Naive thymus-derived CD4-positive, alpha-beta T cell (primary cell): Measurements from ENCODE around the gene KRT4. TPM values are rescaled to one million over a fixed set of nuclear protein-coding genes. Genes with fewer than 3 reads are reported as not detected.

ENCODE experiments used
- ATAC-seq: fragments of 150-1000 bp; cut with Tn5 transposase; 2 replicates; pipeline ENCODE4 v1.10.0; 2021; ENCODE audit warnings: mild to moderate bottlenecking, moderate library complexity
- CTCF ChIA-PET: fragments of 350-600 bp; sonication (Branson Sonifier 250); formaldehyde crosslinking; loops from one replicate; lab custom pipeline; 2021; ENCODE audit warnings: antibody characterized with exemption; lab: Charles Lee
- POLR2A ChIA-PET: fragments of 350-600 bp; sonication (Branson Sonifier 250); formaldehyde crosslinking; loops from one replicate; lab custom pipeline; 2021; ENCODE audit warnings: antibody characterized with exemption, inconsistent platforms; lab: Charles Lee
- DNase-seq, 9 donors: peaks; one replicate each; pipeline versions ENCODE4 v3.0.0 to v3.0.0-alpha.2; 2020 to 2022; ENCODE audit warnings: mixed read lengths in 1 of 9
- H3K27ac ChIP-seq: one replicate; pipeline ENCODE4 v1.7.0; 2013; ENCODE audit warnings: mild to moderate bottlenecking, low read depth, low read length, moderate library complexity
- H3K27me3 ChIP-seq, 2 donors: one replicate each; pipeline ENCODE4 v1.7.0; 2013; ENCODE audit warnings: low read length in 2 of 2, mild to moderate bottlenecking in 2 of 2, moderate library complexity in 2 of 2; ENCODE audit not compliant: control insufficient read depth in 2 of 2, insufficient read depth in 2 of 2
- H3K36me3 ChIP-seq, 3 experiments: 1 replicate in 2 of 3; 2 replicates in 1 of 3; pipeline ENCODE4 v1.7.0; 2013; ENCODE audit warnings: low read length in 3 of 3, mild to moderate bottlenecking in 3 of 3, moderate library complexity in 1 of 3; ENCODE audit not compliant: insufficient read depth in 3 of 3, control insufficient read depth in 2 of 3
- H3K4me1 ChIP-seq, 2 donors: one replicate each; pipeline ENCODE4 v1.7.0; 2013; ENCODE audit warnings: low read length in 2 of 2, mild to moderate bottlenecking in 2 of 2, moderate library complexity in 1 of 2; ENCODE audit not compliant: control insufficient read depth in 2 of 2, insufficient read depth in 2 of 2
- H3K4me3 ChIP-seq: 2 replicates; pipeline ENCODE4 v1.7.0; 2013; ENCODE audit warnings: mild to moderate bottlenecking, low read length
- H3K9me3 ChIP-seq, 3 experiments: 1 replicate in 2 of 3; 2 replicates in 1 of 3; pipeline ENCODE4 v1.7.0; 2013; ENCODE audit warnings: low read length in 3 of 3; ENCODE audit not compliant: control insufficient read depth in 2 of 3
- H3K27ac Mint-ChIP-seq, 9 donors: one replicate each; pipeline ENCODE4 v1.8.0; 2020 to 2022; ENCODE audit warnings: mixed read lengths in 9 of 9, mild to moderate bottlenecking in 8 of 9, moderate library complexity in 5 of 9, inconsistent platforms in 2 of 9
- H3K27me3 Mint-ChIP-seq, 5 donors: one replicate each; pipeline ENCODE4 v1.8.0; 2021 to 2022; ENCODE audit warnings: mixed read lengths in 5 of 5, mild to moderate bottlenecking in 1 of 5
- H3K36me3 Mint-ChIP-seq, 5 donors: one replicate each; pipeline ENCODE4 v1.8.0; 2020 to 2022; ENCODE audit warnings: mixed read lengths in 5 of 5, mild to moderate bottlenecking in 3 of 5, inconsistent platforms in 1 of 5
- H3K4me1 Mint-ChIP-seq, 7 donors: one replicate each; pipeline ENCODE4 v1.8.0; 2020 to 2022; ENCODE audit warnings: mixed read lengths in 7 of 7, mild to moderate bottlenecking in 3 of 7, inconsistent platforms in 1 of 7
- H3K4me3 Mint-ChIP-seq, 10 donors: one replicate each; pipeline ENCODE4 v1.8.0; 2020 to 2022; ENCODE audit warnings: mild to moderate bottlenecking in 10 of 10, mixed read lengths in 10 of 10, moderate library complexity in 6 of 10, inconsistent platforms in 2 of 10
- H3K9me3 Mint-ChIP-seq, 11 donors: one replicate each; pipeline ENCODE4 v1.8.0; 2020 to 2022; ENCODE audit warnings: mixed read lengths in 11 of 11, mild to moderate bottlenecking in 4 of 11, inconsistent platforms in 1 of 11, moderate library complexity in 1 of 11
- intact Hi-C, 2 donors: fragments of 100-400 bp; cut with micrococcal nuclease; formaldehyde crosslinking; loops; one replicate each; pipeline ENCODE4 v1.15.1; 2023
- polyA plus RNA-seq, 2 donors: library from polyadenylated mRNA; unstranded; fragments of 300-500 nt; fragmentation: Illumina TruSeq; gene quantifications; one replicate each; pipeline ENCODE4 v1.2.3, GENCODE V29; 2021
- total RNA-seq, 6 experiments: library from RNA in 5 of 6; stranded (reverse) in 5 of 6; gene quantifications; 1 replicate in 5 of 6; 2 replicates in 1 of 6; pipeline ENCODE4 v1.2.3 and lab custom pipeline; 2021 to 2026

The KRT4 gene
- total and polyA plus RNA-seq, 7 experiments from 2014 or later, result not detected

DNA sequence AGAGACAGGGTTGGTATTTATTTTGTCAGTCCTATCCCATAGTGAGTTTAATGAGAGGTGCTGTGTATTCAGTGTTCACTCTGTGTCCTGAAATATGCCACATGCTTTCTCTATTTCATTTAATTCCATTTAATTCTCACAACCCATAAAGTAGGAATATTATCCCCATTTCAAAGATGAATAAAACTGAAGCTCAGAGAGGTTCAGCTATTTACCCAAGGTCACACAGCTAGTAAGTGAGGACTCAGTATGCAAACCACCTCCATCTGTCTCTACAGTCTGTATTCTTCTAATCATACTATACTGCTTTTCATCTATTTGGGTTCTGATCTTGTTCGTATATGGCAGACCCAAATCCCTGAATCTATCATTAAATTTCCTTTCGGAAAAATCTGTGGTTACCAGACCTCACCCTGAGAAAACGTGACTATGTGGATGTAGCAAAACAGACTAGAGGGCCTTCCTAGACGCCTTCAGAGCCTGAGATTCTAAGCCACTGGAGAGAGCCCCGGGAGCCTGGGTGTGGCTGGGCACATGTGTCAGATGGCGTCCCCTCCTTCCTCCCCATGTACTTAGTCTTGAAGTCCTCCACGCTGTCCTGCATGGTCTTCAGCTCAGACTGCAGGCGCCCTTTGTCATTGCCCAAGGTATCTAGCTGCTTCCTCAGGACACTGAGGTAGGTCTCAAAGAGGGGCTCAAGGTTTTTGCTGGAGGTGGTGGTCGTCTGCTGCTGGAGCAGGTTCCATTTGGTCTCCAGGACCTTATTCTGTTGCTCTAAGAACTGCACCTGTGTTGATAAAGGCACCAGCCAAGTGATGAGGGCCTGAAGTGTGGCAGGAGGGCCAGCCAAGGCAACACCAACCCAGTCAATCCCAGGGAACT is 2.5 kb downstream of the KRT4 start:
- H3K4me3 Mint-ChIP-seq, result no peak overlapping the region
- H3K9me3 ChIP-seq, result no peaks in the 10 kb centered on the region
- H3K27ac Mint-ChIP-seq, result no peak overlapping the region
- no peaks in the 10 kb centered on the region for H3K4me1 ChIP-seq
- no peaks in the 10 kb centered on the region for H3K4me1 Mint-ChIP-seq
- H3K27ac ChIP-seq, result no peak overlapping the region
- intact Hi-C loops, result no loop called here
- H3K4me3 ChIP-seq, result no peak overlapping the region
- H3K36me3 Mint-ChIP-seq, result no peaks in the 10 kb centered on the region
- H3K27me3 ChIP-seq, result no peaks in the 10 kb centered on the region
- POLR2A ChIA-PET, result interaction anchor here (0.7 kb wide), 1 partner anchor 472 kb away, joined by 3 read pairs; no protein-coding TSS in a partner anchor
- CTCF ChIA-PET, result no interaction called here
- DNase-seq (no peak), ATAC-seq (no peak)
- peaks cover 0 to 1% (median 0%) of the 10 kb centered on the region in 11 donors for H3K9me3 Mint-ChIP-seq
- no peaks in the 10 kb centered on the region for H3K27me3 Mint-ChIP-seq
- H3K36me3 ChIP-seq, result no peaks in the 10 kb centered on the region

DNA sequence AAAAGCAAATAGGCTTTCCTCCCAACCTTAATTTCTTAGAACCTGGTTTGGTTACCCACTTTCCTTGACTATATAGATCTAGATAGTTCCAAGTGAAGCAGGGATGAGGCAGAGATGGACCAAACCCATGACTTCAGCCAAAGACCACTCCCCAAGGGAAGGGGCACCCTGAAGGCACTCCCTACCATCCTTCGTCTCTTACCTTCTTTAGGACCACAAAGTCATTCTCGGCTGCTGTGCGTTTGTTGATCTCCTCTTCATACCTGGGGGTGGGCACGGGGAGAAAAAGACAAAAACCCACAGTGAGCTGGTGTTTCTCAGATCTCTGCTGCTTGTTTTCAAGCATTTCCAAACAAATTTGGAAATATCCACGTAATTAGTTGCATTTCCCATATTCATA is 3.4 kb downstream of the KRT4 start:
- CTCF ChIA-PET, result no interaction called here
- Histone ChIP-seq H3K4me1 (no peaks in the 10 kb centered on the region), H3K9me3 (no peaks in the 10 kb centered on the region), H3K4me3 (no peak overlapping the region), H3K36me3 (no peaks in the 10 kb centered on the region), H3K27ac (no peak overlapping the region), H3K27me3 (no peaks in the 10 kb centered on the region)
- Mint-ChIP-seq H3K4me3 (no peak overlapping the region), H3K27me3 (no peaks in the 10 kb centered on the region), H3K9me3 (peaks cover 0 to 1% (median 0%) of the 10 kb centered on the region in 11 donors), H3K36me3 (no peaks in the 10 kb centered on the region), H3K4me1 (no peaks in the 10 kb centered on the region), H3K27ac (peak overlapping the region in 1 of 9 donors; percentile 65)
- POLR2A ChIA-PET, result no interaction called here
- intact Hi-C loops, result no loop called here
- no peak for DNase-seq
- no peak for ATAC-seq

DNA sequence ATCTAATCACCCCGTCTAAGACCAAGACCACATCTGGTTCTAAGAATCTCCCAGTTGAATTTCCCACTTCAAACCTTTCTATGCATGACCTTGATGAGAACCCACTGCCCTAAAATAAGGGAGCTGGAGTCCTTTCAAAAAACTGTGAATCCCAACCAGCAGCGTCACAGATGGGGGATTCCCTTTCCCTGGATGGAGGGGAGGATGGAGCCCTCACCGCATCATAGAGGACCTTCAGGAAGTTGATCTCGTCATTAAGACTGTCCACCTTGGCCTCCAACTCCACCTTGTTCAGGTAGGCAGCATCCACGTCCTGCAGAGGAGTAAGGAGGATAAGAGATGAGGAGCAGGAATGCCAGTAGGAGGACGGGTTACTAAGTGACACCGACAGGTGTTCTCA is 4.8 kb downstream of the KRT4 start:
- H3K27ac Mint-ChIP-seq, result peak overlapping the region in 1 of 9 donors; percentile 82
- no peaks in the 10 kb centered on the region for H3K36me3 ChIP-seq
- H3K4me3 Mint-ChIP-seq, result no peak overlapping the region
- DNase-seq (no peak), ATAC-seq (no peak)
- POLR2A ChIA-PET, result no interaction called here
- H3K4me1 Mint-ChIP-seq, result no peaks in the 10 kb centered on the region
- no peak overlapping the region for H3K4me3 ChIP-seq
- intact Hi-C loops, result no loop called here
- H3K4me1 ChIP-seq, result no peaks in the 10 kb centered on the region
- no peaks in the 10 kb centered on the region for H3K27me3 Mint-ChIP-seq
- no peaks in the 10 kb centered on the region for H3K36me3 Mint-ChIP-seq
- no peaks in the 10 kb centered on the region for H3K9me3 ChIP-seq
- CTCF ChIA-PET, result no interaction called here
- no peaks in the 10 kb centered on the region for H3K27me3 ChIP-seq
- no peak overlapping the region for H3K27ac ChIP-seq
- peaks cover 0 to 1% (median 0%) of the 10 kb centered on the region in 11 donors for H3K9me3 Mint-ChIP-seq

- DNase-seq, result no peak
- intact Hi-C loops, result no loop called here
Measured at GRCh38 chr12:52808573-52809160, 5.2 kb downstream of the KRT4 start.

GRCh38 chr12:52807544-52808470 is 6.1 kb downstream of the KRT4 start:
- DNase-seq, result no peak
- Histone ChIP-seq H3K36me3 (no peaks in the 10 kb centered on the region), H3K4me3 (no peak overlapping the region), H3K4me1 (no peaks in the 10 kb centered on the region), H3K27me3 (no peaks in the 10 kb centered on the region), H3K9me3 (no peaks in the 10 kb centered on the region), H3K27ac (no peak overlapping the region)
- Mint-ChIP-seq H3K4me3 (no peak overlapping the region), H3K27me3 (no peaks in the 10 kb centered on the region), H3K36me3 (peaks cover 0 to 4% (median 0%) of the 10 kb centered on the region in 5 donors), H3K4me1 (no peaks in the 10 kb centered on the region), H3K9me3 (peaks cover 0 to 1% (median 0%) of the 10 kb centered on the region in 11 donors), H3K27ac (peak overlapping the region in 1 of 9 donors; percentile 71)
- intact Hi-C loops, result no loop called here
- CTCF ChIA-PET, result no interaction called here
- ATAC-seq, result no peak
- POLR2A ChIA-PET, result no interaction called here

More at GRCh38 chr12:52808573-52809160, 5.2 kb downstream of the KRT4 start:
- CTCF ChIA-PET, result no interaction called here
- no peak overlapping the region for H3K27ac ChIP-seq
- H3K9me3 ChIP-seq, result no peaks in the 10 kb centered on the region
- POLR2A ChIA-PET, result no interaction called here
- Mint-ChIP-seq H3K4me3 (no peak overlapping the region), H3K4me1 (no peaks in the 10 kb centered on the region), H3K27ac (no peak overlapping the region), H3K9me3 (peaks cover 0 to 1% (median 0%) of the 10 kb centered on the region in 11 donors), H3K36me3 (no peaks in the 10 kb centered on the region), H3K27me3 (no peaks in the 10 kb centered on the region)
- H3K4me1 ChIP-seq, result no peaks in the 10 kb centered on the region
- ATAC-seq, result no peak
- H3K4me3 ChIP-seq, result no peak overlapping the region
- H3K27me3 ChIP-seq, result no peaks in the 10 kb centered on the region
- H3K36me3 ChIP-seq, result no peaks in the 10 kb centered on the region

GRCh38 chr12:52806821-52807543 is 6.9 kb downstream of the KRT4 start:
- Histone ChIP-seq H3K27me3 (no peaks in the 10 kb centered on the region), H3K27ac (no peak overlapping the region), H3K36me3 (no peaks in the 10 kb centered on the region), H3K4me3 (no peak overlapping the region), H3K4me1 (no peaks in the 10 kb centered on the region), H3K9me3 (no peaks in the 10 kb centered on the region)
- Mint-ChIP-seq H3K27ac (no peak overlapping the region), H3K4me3 (no peak overlapping the region), H3K9me3 (peaks cover 0 to 1% (median 0%) of the 10 kb centered on the region in 11 donors), H3K27me3 (no peaks in the 10 kb centered on the region), H3K36me3 (peaks cover 0 to 4% (median 0%) of the 10 kb centered on the region in 5 donors), H3K4me1 (no peaks in the 10 kb centered on the region)
- CTCF ChIA-PET, result no interaction called here
- no peak for ATAC-seq
- POLR2A ChIA-PET, result no interaction called here
- no peak for DNase-seq
- intact Hi-C loops, result no loop called here
